Right cardiac atrium (tissue), 5 donors: Measurements from ENCODE around the gene TSSK6. TPM values are rescaled to one million over a fixed set of nuclear protein-coding genes. Genes with fewer than 3 reads are reported as not detected.
A peak's percentile ranks its signal among the peaks of the same experiment; 100 is the strongest.

Source experiments
- ATAC-seq, 2 donors: fragments of 200-7000 bp; cut with Tn5 transposase; one replicate each; pipeline versions ENCODE4 v1.8.0 to v1.9.1; 2020; ENCODE audit warnings: moderate library complexity in 2 of 2, mild to moderate bottlenecking in 1 of 2
- DNase-seq, 3 donors: peaks; one replicate each; pipeline ENCODE4 v3.0.0-alpha.2; 2020
- H3K27ac ChIP-seq: one replicate; pipeline ENCODE4 v1.5.1; 2013; ENCODE audit warnings: mild to moderate bottlenecking, low read length, control low read depth, moderate library complexity
- H3K27me3 ChIP-seq: one replicate; pipeline ENCODE4 v1.6.1; 2013; ENCODE audit not compliant: control insufficient read depth, insufficient read depth
- H3K4me1 ChIP-seq: one replicate; pipeline ENCODE4 v1.6.1; 2013; ENCODE audit warnings: low read length; ENCODE audit not compliant: control insufficient read depth, insufficient read depth
- H3K4me3 ChIP-seq: one replicate; pipeline ENCODE4 v1.5.1; 2013; ENCODE audit warnings: low read length, control low read depth
- H3K9me3 ChIP-seq: one replicate; pipeline ENCODE4 v1.6.1; 2013; ENCODE audit warnings: low read length; ENCODE audit not compliant: control insufficient read depth
- WGBS: extraction: QIAGEN DNeasy Blood & Tissue Kit; methylation state at CpG from one replicate; pipeline ENCODE4 v1.1.7; 2013; 5-methylcytosine and 5-hydroxymethylcytosine counted together
- intact Hi-C, 4 donors: fragments of 100-400 bp; cut with DNase I; formaldehyde crosslinking; loops; one replicate each; pipeline versions ENCODE4 v1.11.0 to v1.14.0; 2022 to 2023
- polyA plus RNA-seq: library from polyadenylated mRNA; stranded (reverse); fragments of 200-250 nt; gene quantifications from one replicate; pipeline ENCODE4 v1.2.3, GENCODE V29; 2013
- total RNA-seq, 4 donors: library from RNA; stranded (reverse); fragmentation: NEBNext Ultra II Directional; extraction: Animal tissue kit (Norgen Biotek cat#: 25700); gene quantifications; one replicate each; pipeline ENCODE4 v1.2.1, GENCODE V29; 2021
- donor health status: healthy with polysubstance abuse.
- donor health status: DM: no; HTN: yes; CAD: no.
- donor health status: DM: no; HTN: no; CAD: no.
- donor health status: DM: no; HTN: yes; CAD: no; lungs with severe emphysema.
- donor health status: DM: yes; HTN: yes; CAD: no.

The TSSK6 gene
- total and polyA plus RNA-seq, 5 donors: 0.28 to 0.97 (median 0.77) TPM

- DNase-seq (no peak), ATAC-seq (no peak)
- WGBS: 70% methylated on average over 11 of the region's 11 CpGs
- no peak overlapping the region for H3K27ac ChIP-seq
- H3K4me3 ChIP-seq: no peak overlapping the region
- intact Hi-C loops: loop anchor here (5.0 to 10.0 kb wide), 5 partner anchors 115 to 425 kb away; partner anchors contain the start of gene GMIP (in 1 of the 4)
- H3K9me3 ChIP-seq: no peaks in the 10 kb centered on the region
- no peaks in the 10 kb centered on the region for H3K4me1 ChIP-seq
- no peaks in the 10 kb centered on the region for H3K27me3 ChIP-seq
These were observed 14.6 kb upstream of the TSSK6 start for GRCh38 chr19:19529783-19530422.

DNA sequence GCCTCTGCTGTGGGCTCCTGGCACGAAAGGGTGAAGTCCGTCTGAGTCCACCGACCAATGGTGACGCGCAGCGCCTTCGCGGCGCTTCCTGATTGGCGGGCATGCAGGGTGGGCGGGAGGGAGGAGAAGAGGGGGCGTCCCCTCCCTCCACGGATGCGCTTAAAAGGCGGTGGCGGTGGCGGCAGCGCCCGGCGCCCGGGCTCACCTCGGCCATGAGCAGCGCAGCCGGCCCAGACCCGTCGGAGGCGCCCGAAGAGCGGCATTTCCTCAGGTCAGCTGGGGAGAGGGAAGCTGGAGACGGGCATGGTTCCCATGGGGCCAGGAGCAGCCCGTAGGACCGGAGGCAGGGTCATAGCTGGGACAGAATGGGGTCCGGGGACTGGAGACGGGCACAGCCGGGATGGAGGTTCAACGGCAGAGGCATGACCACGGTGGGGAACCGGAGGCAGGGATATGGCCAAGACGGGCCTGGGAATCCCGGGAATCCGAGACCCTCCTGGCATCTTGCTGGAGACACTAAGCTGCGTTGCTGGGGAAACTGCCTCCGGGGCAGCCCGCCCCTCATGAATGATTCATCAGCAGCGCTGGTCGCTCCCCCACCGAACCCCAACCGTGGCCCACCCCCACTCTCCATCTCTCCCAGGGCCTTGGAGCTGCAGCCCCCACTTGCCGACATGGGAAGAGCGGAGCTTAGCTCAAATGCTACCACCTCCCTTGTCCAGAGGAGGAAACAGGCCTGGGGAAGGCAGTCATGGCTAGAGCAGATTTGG, 13.6 kb upstream of the TSSK6 start, which contains the start of gene YJEFN3:
Gene YJEFN3 (plus strand): TSS at position 191 of the 770 bp plus-strand sequence. CDS start 22 bp downstream, at position 213.
- ATAC-seq (peak; percentile 37 to 42), DNase-seq (peak in 1 of 3 donors; percentile 80)
- Histone ChIP-seq H3K4me1 (no peaks in the 10 kb centered on the region), H3K9me3 (no peaks in the 10 kb centered on the region), H3K27ac (no peak within 1 kb of the TSS), H3K4me3 (no peak within 1 kb of the TSS), H3K27me3 (no peaks in the 10 kb centered on the region)
- intact Hi-C loops: no loop called here
- 46% methylated on average over 50 of the region's 50 CpGs for WGBS

DNA sequence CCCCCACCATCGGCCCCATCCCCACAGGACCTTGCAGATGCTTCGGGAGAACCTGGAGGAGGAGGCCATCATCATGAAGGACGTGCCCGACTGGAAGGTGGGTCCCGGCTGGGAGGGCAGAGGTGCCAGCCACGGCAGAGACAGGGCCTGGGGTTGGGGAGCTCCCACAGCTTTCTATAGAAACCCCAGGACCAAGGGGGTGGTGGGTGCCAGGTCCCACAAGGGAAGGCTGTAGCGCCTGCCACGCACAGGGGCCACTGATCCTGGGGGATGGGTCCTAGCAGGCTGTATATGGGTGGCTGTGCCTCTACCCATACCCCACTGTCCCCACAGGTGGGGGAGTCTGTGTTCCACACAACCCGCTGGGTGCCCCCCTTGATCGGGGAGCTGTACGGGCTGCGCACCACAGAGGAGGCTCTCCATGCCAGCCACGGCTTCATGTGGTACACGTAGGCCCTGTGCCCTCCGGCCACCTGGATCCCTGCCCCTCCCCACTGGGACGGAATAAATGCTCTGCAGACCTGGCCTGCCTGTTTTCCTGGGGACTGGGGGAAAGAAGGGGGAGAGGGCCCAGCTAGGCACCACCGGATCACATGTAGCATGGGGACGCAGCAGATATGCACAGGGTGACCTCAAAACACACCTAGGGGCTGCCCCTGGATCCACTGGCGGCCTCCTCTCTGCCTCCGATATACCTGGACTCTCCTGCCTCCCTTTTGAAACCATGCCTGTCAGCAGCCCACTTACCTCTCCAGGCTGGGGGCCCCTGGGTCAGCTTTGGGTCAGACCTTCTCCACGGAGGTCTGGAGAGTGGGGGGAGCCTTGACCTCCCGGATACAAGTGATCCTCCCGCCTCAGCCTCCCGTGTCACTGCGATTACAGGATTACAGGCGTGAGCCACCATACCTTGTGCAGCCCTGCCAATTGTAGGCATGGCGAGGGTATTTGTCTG, 12.6 kb upstream of the TSSK6 start:
- Histone ChIP-seq H3K27ac (no peak overlapping the region), H3K9me3 (no peaks in the 10 kb centered on the region), H3K4me1 (no peaks in the 10 kb centered on the region), H3K4me3 (no peak overlapping the region), H3K27me3 (no peaks in the 10 kb centered on the region)
- DNase-seq (peak in 1 of 3 donors; percentile 59), ATAC-seq (no peak)
- WGBS: 92% methylated on average over 27 of the region's 27 CpGs
- intact Hi-C loops: no loop called here

DNA sequence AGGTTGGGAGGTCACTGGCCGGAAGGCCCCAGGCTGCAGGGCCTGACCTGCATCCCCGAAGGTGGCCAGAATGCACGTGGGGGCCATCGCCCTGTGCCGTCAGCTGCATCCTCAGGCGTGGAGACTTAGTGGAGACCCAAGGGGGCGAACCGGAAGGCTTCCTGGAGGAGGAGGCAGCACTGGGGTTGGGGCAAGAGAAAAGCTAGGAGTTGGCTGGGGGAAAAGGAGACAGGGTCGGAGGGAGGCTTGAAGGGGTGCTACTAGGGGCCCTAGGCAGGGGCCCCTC, 12.0 kb upstream of the TSSK6 start:
- no peaks in the 10 kb centered on the region for H3K27me3 ChIP-seq
- H3K27ac ChIP-seq: no peak overlapping the region
- 91% methylated on average over 9 of the region's 9 CpGs for WGBS
- no peaks in the 10 kb centered on the region for H3K9me3 ChIP-seq
- intact Hi-C loops: no loop called here
- no peak for DNase-seq
- H3K4me3 ChIP-seq: no peak overlapping the region
- ATAC-seq: no peak
- H3K4me1 ChIP-seq: no peaks in the 10 kb centered on the region

DNA sequence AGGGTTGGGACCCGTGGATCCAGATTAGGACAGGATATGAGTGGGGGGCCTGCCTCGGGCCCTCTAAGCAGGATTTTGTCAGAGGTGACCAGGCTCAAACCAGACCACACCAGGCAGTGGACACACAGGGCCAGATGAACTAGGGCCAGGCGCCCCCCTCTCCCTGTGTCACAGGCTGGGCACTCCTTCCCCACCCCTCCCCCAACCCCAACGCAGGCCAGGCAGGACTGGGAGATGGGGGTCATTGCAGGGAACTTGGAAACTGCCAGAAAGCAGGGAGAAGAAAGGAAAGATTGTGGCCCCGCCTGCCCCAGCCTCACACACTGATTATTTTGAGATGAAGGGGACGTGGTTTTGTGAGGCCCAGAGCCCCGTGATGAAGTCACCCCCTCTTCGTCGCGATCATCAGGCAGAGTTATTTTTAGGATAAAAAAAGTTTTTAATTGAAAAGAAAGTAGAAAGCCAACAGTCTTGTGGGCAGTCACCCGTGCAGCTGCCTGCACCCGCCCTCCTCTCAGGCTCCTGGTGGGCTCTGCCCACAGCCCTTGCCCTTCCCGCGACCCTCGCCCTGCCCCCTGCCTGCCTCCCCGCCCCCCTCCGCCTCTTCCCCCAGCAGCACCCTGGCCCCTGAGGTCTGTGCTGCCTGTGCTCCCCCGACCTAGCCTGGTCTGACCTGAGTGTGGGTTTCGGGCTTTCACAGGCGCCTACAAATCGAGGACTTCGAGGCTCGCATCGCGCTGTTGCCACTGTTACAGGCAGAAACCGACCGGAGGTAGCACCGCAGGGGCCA, 11.4 kb upstream of the TSSK6 start:
- WGBS: 75% methylated on average over 28 of the region's 28 CpGs

DNA sequence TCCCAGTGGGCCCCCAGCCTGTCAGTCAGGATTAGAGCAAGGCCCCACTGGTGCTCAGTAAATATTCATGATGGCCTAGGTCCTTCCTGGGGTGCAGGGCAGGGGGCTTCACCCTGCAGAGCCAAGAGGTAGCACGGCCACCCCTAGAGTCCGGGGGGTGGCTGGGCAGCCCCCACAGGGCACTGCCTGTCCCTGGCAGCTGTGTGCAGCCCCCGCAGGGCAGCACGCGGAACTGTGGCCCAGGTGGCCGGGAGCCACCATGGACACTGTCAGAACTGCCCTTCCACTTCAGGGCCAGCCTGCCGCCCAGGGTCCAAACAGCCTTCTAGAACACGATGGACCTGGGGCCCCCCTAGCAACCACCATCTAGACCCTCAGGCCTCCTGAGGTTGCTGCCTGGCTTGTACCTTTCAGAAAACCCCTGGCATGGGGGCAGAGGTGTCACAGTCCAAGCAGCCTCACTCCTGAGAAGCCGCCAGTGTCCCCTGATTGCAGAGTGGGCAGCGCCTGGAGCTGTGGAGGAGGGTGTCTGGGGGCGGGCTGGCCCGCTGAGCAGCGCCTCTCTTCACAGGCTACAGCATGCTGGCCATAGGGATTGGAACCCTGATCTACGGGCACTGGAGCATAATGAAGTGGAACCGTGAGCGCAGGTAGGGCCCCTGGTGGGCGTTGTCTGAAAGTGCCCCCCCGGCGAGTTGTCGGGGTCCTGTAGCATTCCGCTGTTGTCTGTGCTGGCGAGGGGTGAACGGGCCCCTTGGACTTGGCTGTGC, 10.4 kb upstream of the TSSK6 start:
- Histone ChIP-seq H3K4me3 (no peak overlapping the region), H3K9me3 (no peaks in the 10 kb centered on the region), H3K27ac (no peak overlapping the region), H3K27me3 (no peaks in the 10 kb centered on the region), H3K4me1 (no peaks in the 10 kb centered on the region)
- intact Hi-C loops: no loop called here
- ATAC-seq (no peak), DNase-seq (no peak)
- 84% methylated on average over 23 of the region's 23 CpGs for WGBS

More for the DNA sequence above, 11.4 kb upstream of the TSSK6 start:
- ATAC-seq (no peak), DNase-seq (no peak)
- no peak overlapping the region for H3K4me3 ChIP-seq
- no peak overlapping the region for H3K27ac ChIP-seq
- no peaks in the 10 kb centered on the region for H3K9me3 ChIP-seq
- H3K27me3 ChIP-seq: no peaks in the 10 kb centered on the region
- no peaks in the 10 kb centered on the region for H3K4me1 ChIP-seq
- intact Hi-C loops: no loop called here

GRCh38 chr19:19524053-19524452, 8.7 kb upstream of the TSSK6 start:
- DNase-seq: no peak
- WGBS: 93% methylated on average over 7 of the region's 7 CpGs
- H3K4me1 ChIP-seq: no peaks in the 10 kb centered on the region

GRCh38 chr19:19523177-19523576, 7.8 kb upstream of the TSSK6 start:
- WGBS: 83% methylated on average over 3 of the region's 3 CpGs
- H3K9me3 ChIP-seq: no peaks in the 10 kb centered on the region
- intact Hi-C loops: no loop called here
- H3K4me3 ChIP-seq: no peak overlapping the region
- ATAC-seq (no peak), DNase-seq (no peak)
- H3K27ac ChIP-seq: no peak overlapping the region
- no peaks in the 10 kb centered on the region for H3K27me3 ChIP-seq
- H3K4me1 ChIP-seq: no peaks in the 10 kb centered on the region

More at GRCh38 chr19:19524053-19524452, 8.7 kb upstream of the TSSK6 start:
- H3K4me3 ChIP-seq: no peak overlapping the region
- intact Hi-C loops: no loop called here
- no peaks in the 10 kb centered on the region for H3K27me3 ChIP-seq
- H3K27ac ChIP-seq: no peak overlapping the region
- H3K9me3 ChIP-seq: no peaks in the 10 kb centered on the region
- no peak for ATAC-seq

- H3K4me3 ChIP-seq: no peak overlapping the region
- WGBS: 79% methylated on average over 6 of the region's 6 CpGs
- H3K27ac ChIP-seq: no peak overlapping the region
- ATAC-seq (no peak), DNase-seq (no peak)
- no peaks in the 10 kb centered on the region for H3K9me3 ChIP-seq
- peaks cover 1% of the 10 kb centered on the region for H3K4me1 ChIP-seq
- no peaks in the 10 kb centered on the region for H3K27me3 ChIP-seq
- intact Hi-C loops: no loop called here
These were observed 5.6 kb upstream of the TSSK6 start for GRCh38 chr19:19520989-19521388.

- ATAC-seq (no peak), DNase-seq (peak in 1 of 3 donors; percentile 43)
- Histone ChIP-seq H3K9me3 (no peaks in the 10 kb centered on the region), H3K27ac (no peak overlapping the region), H3K4me3 (peak overlapping the region; percentile 79), H3K27me3 (no peaks in the 10 kb centered on the region), H3K4me1 (peaks cover 1% of the 10 kb centered on the region)
- WGBS: 85% methylated on average over 10 of the region's 10 CpGs
- intact Hi-C loops: no loop called here
These were observed 1.9 kb upstream of the TSSK6 start for GRCh38 chr19:19517235-19517619.
